GM12878 (cell line): Measurements from ENCODE around the gene TCERG1L. TPM values are rescaled to one million over a fixed set of nuclear protein-coding genes. Genes with fewer than 3 reads are reported as not detected.

Experiments
- ATAC-seq: fragments of 200-7000 bp; cut with Tn5 transposase; 3 replicates; pipeline ENCODE4 v1.9.1; 2020; ENCODE audit warnings: mild to moderate bottlenecking, moderate library complexity
- BruUV-seq: library from RNA; stranded (reverse); fragments of 400-500 nt; replicated peaks from 2 replicates; lab custom pipeline; 2021; lab: Mats Ljungman, UMichigan
- CTCF ChIA-PET: fragments of 300-600 bp; sonication (Branson Sonifier 250); formaldehyde crosslinking; extraction: SDS; loops from one replicate; lab custom pipeline; 2021; ENCODE audit warnings: inconsistent platforms; lab: Yijun Ruan, JAX
- POLR2A ChIA-PET: fragments of 350-600 bp; formaldehyde crosslinking; extraction: SDS; loops from one replicate; lab custom pipeline; 2021; ENCODE audit warnings: inconsistent platforms; lab: Charles Lee
- RAD21 ChIA-PET: fragments of 300-600 bp; sonication (Branson Sonifier 250); formaldehyde crosslinking; loops from one replicate; lab custom pipeline; 2023; ENCODE audit warnings: antibody characterized with exemption; ENCODE audit not compliant: unreplicated experiment; lab: Charles Lee
- SMC1A ChIA-PET: fragments of 300-600 bp; sonication (Branson Sonifier 250); formaldehyde crosslinking; loops from one replicate; lab custom pipeline; 2023; ENCODE audit not compliant: unreplicated experiment, uncharacterized antibody; lab: Charles Lee
- DNase-seq: peaks from one replicate; pipeline ENCODE4 v3.0.0-alpha.2; 2011; ENCODE audit warnings: low read depth, low spot score
- FAIRE-seq: peaks from 3 replicates; lab custom pipeline; 2011; peaks lifted over from hg19 to GRCh38; lab: Jason Lieb, UNC
- H2AFZ ChIP-seq: 2 replicates; pipeline ENCODE4 v1.6.0; 2011; ENCODE audit warnings: low read depth, low read length, control low read depth; ENCODE audit not compliant: control insufficient read depth
- H3K27ac ChIP-seq: 2 replicates; pipeline ENCODE4 v1.5.1; 2011; ENCODE audit warnings: control low read depth; ENCODE audit not compliant: control insufficient read depth, insufficient read depth
- H3K27me3 ChIP-seq, 2 experiments: replicated peaks in 1 of 2; 2 replicates each; pipeline versions ENCODE4 v1.6.0 to v1.6.1; 2011; ENCODE audit warnings: low read length in 1 of 2; ENCODE audit not compliant: control insufficient read depth in 2 of 2, insufficient read depth in 2 of 2
- H3K36me3 ChIP-seq, 2 experiments: 2 replicates each; pipeline ENCODE4 v1.5.1; 2011; ENCODE audit warnings: low read length in 1 of 2; ENCODE audit not compliant: control insufficient read depth in 2 of 2, insufficient read depth in 2 of 2
- H3K4me1 ChIP-seq: 2 replicates; pipeline ENCODE4 v1.6.1; 2011; ENCODE audit warnings: mild to moderate bottlenecking, low read length, moderate library complexity, mixed read lengths; ENCODE audit not compliant: control insufficient read depth, insufficient read depth
- H3K4me2 ChIP-seq: 2 replicates; pipeline ENCODE4 v1.6.0; 2011; ENCODE audit warnings: control low read depth; ENCODE audit not compliant: control insufficient read depth, insufficient read depth
- H3K4me3 ChIP-seq: fragments of 200-600 bp; sonication (generic); 2 replicates; pipeline ENCODE4 v1.5.1; 2016
- H3K79me2 ChIP-seq: 2 replicates; pipeline ENCODE4 v1.6.0; 2011; ENCODE audit warnings: low read length; ENCODE audit not compliant: control insufficient read depth, insufficient read depth
- H3K9ac ChIP-seq: 2 replicates; pipeline ENCODE4 v1.8.0; 2011; ENCODE audit warnings: low read length, control low read depth, mixed read lengths; ENCODE audit not compliant: control insufficient read depth, insufficient read depth
- H3K9me3 ChIP-seq: replicated peaks from 3 replicates; pipeline ENCODE4 v1.5.1; 2011; ENCODE audit warnings: mild to moderate bottlenecking, low read length; ENCODE audit not compliant: control insufficient read depth, insufficient read depth
- H4K20me1 ChIP-seq: 2 replicates; pipeline ENCODE4 v1.6.0; 2011; ENCODE audit not compliant: control insufficient read depth, insufficient read depth
- CBX5 ChIP-seq: sonication (generic); IDR thresholded peaks from 2 replicates; pipeline ENCODE4 v1.6.1; 2016; ENCODE audit warnings: low read depth, moderate library complexity, mild to moderate bottlenecking, inconsistent platforms
- HDAC2 ChIP-seq: fragments of 200-600 bp; sonication (generic); IDR thresholded peaks from 2 replicates; pipeline ENCODE4 v1.6.1; 2017
- NFYA ChIP-seq: IDR thresholded peaks from 2 replicates; pipeline ENCODE4 v1.6.1; 2011; ENCODE audit warnings: low read depth, mild to moderate bottlenecking, low read length, improper control_type of control experiment, borderline replicate concordance
- PAX8 ChIP-seq: fragments of 450-650 bp; IDR thresholded peaks from 2 replicates; pipeline ENCODE4 v1.6.1; 2017; ENCODE audit warnings: mild to moderate bottlenecking, moderate library complexity
- RUNX3 ChIP-seq: IDR thresholded peaks from 2 replicates; pipeline ENCODE4 v1.6.1; 2012; ENCODE audit warnings: low read length, inconsistent platforms
- SMAD5 ChIP-seq: IDR thresholded peaks from 2 replicates; pipeline ENCODE4 v1.6.1; 2016; ENCODE audit warnings: antibody characterized with exemption, low read depth
- ZNF622 ChIP-seq: fragments of 450-650 bp; IDR thresholded peaks from 2 replicates; pipeline ENCODE4 v1.6.1; 2017; ENCODE audit warnings: mild to moderate bottlenecking, inconsistent platforms
- WGBS: methylation state at CpG from one replicate; pipeline ENCODE4 v1.1.6; 2016; ENCODE audit warnings: low lambda C conversion rate; ENCODE audit not compliant: insufficient replicate concordance, insufficient coverage; ENCODE audit errors: missing lambda C conversion rate; 5-methylcytosine and 5-hydroxymethylcytosine counted together
- in situ Hi-C: fragments of 300-500 bp; cut with MboI; formaldehyde crosslinking; loops from 9 replicates; pipeline ENCODE4 v1.14.3; 2018; ENCODE audit warnings: mixed read lengths
- intact Hi-C: fragments of 100-400 bp; cut with micrococcal nuclease; formaldehyde crosslinking; loops from one replicate; pipeline ENCODE4 v1.14.2; 2022; ENCODE audit not compliant: unreplicated experiment
- polyA plus RNA-seq, 11 experiments: library from polyadenylated mRNA; depleted of rRNA in 4 of 11; unstranded in 6 of 11; stranded (reverse) in 5 of 11; fragments of >200 nt; fragmentation: Nextera tagmentation in 4 of 11; fragmentation: Illumina TruSeq in 1 of 11; extraction: Ambion mirVana in 4 of 11; extraction: Trizol in 1 of 11; gene quantifications; 1 replicate in 1 of 11; 2 replicates in 10 of 11; pipeline versions ENCODE4 v1.2.1 to v1.2.3, GENCODE V29; 2011 to 2016; ENCODE audit warnings: inconsistent platforms in 2 of 11, missing spikeins in 2 of 11, low read depth in 1 of 11
- total RNA-seq, 4 experiments: library from RNA; depleted of rRNA in 3 of 4; stranded (reverse); fragments of >200 nt in 3 of 4; fragmentation: Illumina TruSeq in 1 of 4; extraction: Trizol in 1 of 4; gene quantifications; 2 replicates each; pipeline versions ENCODE4 v1.2.1 to v1.2.3, GENCODE V29; 2013 to 2021
- TF ChIP-seq, protein P1 (sequence below): fragments of 450-650 bp; IDR thresholded peaks from 2 replicates; pipeline ENCODE4 v1.6.1; 2017; ENCODE audit warnings: mild to moderate bottlenecking, moderate library complexity

Gene TCERG1L
- total and polyA plus RNA-seq, 10 of the 15 experiments (the other 5 are each of a cell fraction or from before 2014, with no cell fraction given) = not detected

DNA sequence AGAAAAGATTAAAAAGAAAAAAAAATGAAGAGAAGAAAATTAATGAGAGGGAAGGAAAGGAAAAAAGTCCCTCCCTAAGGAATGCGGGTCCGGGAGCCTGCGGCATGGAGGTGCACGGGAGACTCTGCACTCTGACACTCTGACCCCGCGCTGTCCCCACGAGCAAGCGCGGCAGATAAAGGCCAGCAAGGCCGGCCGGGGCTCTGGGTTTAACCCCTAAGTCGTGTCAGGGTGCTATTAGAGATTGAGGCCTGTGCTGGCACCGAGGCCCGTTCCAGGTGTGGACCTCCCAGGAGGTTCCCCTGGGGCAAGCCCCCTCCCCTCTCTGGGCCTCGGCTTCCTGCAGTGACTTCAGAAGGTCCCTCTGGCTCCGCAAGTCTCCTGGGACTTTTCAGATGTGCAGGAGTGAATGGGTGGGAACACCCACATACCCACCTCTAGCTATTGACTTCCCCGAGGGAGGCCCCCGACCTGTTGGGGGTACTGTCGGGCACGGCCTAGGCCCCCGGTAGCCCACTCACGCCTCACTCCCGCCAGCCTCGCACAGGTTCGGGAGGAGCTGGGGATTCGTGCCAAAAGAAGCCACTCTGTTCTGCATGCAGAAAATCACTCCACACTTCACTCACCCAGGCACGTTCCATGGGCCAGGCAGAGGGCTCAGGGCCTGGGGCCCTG, 164.1 kb downstream of the TCERG1L start (continued):
- no peak for TF ChIP-seq ZNF622
- TF ChIP-seq, all 136 proteins: peak for 0

DNA sequence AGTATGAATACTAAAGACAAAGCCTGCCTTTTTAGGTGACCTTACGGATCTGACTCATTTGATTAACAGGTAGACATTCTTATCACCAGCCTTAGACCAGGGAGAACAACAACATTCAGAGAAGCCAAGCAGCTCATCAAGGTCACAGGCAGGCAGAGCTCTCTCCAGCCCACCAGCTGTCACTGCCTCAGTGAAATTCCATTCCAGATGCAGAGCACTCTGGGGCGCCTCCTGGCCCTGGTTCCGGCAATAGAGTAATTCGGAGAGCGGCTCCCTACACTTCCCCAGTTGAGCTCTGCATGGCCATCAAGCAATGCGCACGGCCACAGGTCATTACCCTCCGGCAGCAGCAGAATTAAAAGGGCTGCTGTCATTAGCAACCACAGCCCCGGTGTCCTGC, 164.7 kb downstream of the TCERG1L start:
- SMC1A ChIA-PET = no interaction called here
- no peak overlapping the region for H2AFZ ChIP-seq
- 81% methylated on average over 9 of the region's 9 CpGs for WGBS
- H3K79me2 ChIP-seq = no peaks in the 10 kb centered on the region
- H3K9ac ChIP-seq = no peak overlapping the region
- H3K27me3 ChIP-seq = no peaks in the 10 kb centered on the region
- FAIRE-seq = no peak
- no peaks in the 10 kb centered on the region for H4K20me1 ChIP-seq
- in situ Hi-C loops (no loop called here), intact Hi-C loops (no loop called here)
- ATAC-seq = no peak
- H3K4me2 ChIP-seq = no peak overlapping the region
- H3K9me3 ChIP-seq = no peaks in the 10 kb centered on the region; the same call in 2 of the 3 replicates
- RAD21 ChIA-PET = no interaction called here
- H3K27ac ChIP-seq = no peak overlapping the region
- no peaks in the 10 kb centered on the region for H3K4me1 ChIP-seq
- no peak overlapping the region for H3K4me3 ChIP-seq
- no peaks in the 10 kb centered on the region for H3K36me3 ChIP-seq
- POLR2A ChIA-PET = no interaction called here
- CTCF ChIA-PET = no interaction called here
- no TSS peak for BruUV-seq
- TF ChIP-seq HDAC2 (no peak), SMAD5 (no peak), NFYA (no peak), PAX8 (no peak), RUNX3 (no peak), CBX5 (no peak)
- TF ChIP-seq, protein P1, sequence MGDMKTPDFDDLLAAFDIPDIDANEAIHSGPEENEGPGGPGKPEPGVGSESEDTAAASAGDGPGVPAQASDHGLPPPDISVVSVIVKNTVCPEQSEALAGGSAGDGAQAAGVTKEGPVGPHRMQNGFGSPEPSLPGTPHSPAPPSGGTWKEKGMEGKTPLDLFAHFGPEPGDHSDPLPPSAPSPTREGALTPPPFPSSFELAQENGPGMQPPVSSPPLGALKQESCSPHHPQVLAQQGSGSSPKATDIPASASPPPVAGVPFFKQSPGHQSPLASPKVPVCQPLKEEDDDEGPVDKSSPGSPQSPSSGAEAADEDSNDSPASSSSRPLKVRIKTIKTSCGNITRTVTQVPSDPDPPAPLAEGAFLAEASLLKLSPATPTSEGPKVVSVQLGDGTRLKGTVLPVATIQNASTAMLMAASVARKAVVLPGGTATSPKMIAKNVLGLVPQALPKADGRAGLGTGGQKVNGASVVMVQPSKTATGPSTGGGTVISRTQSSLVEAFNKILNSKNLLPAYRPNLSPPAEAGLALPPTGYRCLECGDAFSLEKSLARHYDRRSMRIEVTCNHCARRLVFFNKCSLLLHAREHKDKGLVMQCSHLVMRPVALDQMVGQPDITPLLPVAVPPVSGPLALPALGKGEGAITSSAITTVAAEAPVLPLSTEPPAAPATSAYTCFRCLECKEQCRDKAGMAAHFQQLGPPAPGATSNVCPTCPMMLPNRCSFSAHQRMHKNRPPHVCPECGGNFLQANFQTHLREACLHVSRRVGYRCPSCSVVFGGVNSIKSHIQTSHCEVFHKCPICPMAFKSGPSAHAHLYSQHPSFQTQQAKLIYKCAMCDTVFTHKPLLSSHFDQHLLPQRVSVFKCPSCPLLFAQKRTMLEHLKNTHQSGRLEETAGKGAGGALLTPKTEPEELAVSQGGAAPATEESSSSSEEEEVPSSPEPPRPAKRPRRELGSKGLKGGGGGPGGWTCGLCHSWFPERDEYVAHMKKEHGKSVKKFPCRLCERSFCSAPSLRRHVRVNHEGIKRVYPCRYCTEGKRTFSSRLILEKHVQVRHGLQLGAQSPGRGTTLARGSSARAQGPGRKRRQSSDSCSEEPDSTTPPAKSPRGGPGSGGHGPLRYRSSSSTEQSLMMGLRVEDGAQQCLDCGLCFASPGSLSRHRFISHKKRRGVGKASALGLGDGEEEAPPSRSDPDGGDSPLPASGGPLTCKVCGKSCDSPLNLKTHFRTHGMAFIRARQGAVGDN = no peak
- no peak for DNase-seq
